ENCODE results near the gene PHLDA2.

PHLDA2 gene

GRCh38 chr11:2911088-2911784, 18.0 kb downstream of the PHLDA2 start:
- Histone ChIP-seq H3K27ac (ENCODE audit: low read length) (no peak overlapping the region), H3K79me2 (ENCODE audit: insufficient read depth, low read length) (no peaks in the 10 kb centered on the region), H3K36me3 (ENCODE audit: insufficient read depth, low read length) (no peaks in the 10 kb centered on the region), H3K9me3 (ENCODE audit: insufficient read depth, low read length, severe bottlenecking) (no peaks in the 10 kb centered on the region), H3K4me3 (ENCODE audit: low read depth in 1 of 2, low read length in 2 of 2) (no peak overlapping the region), H4K20me1 (ENCODE audit: insufficient read depth, low read length) (peaks cover 13% of the 10 kb centered on the region), H3K4me1 (ENCODE audit: insufficient read depth, low read length) (no peaks in the 10 kb centered on the region), H3K4me2 (ENCODE audit: insufficient read depth, low read length) (no peak overlapping the region), H3K9ac (ENCODE audit: low read depth, low read length) (no peak overlapping the region), H2AFZ (ENCODE audit: low read depth, low read length) (no peak overlapping the region), H3K27me3 (ENCODE audit: insufficient read depth, low read length, poor library complexity) (no peaks in the 10 kb centered on the region)
- TF ChIP-seq, protein P1, sequence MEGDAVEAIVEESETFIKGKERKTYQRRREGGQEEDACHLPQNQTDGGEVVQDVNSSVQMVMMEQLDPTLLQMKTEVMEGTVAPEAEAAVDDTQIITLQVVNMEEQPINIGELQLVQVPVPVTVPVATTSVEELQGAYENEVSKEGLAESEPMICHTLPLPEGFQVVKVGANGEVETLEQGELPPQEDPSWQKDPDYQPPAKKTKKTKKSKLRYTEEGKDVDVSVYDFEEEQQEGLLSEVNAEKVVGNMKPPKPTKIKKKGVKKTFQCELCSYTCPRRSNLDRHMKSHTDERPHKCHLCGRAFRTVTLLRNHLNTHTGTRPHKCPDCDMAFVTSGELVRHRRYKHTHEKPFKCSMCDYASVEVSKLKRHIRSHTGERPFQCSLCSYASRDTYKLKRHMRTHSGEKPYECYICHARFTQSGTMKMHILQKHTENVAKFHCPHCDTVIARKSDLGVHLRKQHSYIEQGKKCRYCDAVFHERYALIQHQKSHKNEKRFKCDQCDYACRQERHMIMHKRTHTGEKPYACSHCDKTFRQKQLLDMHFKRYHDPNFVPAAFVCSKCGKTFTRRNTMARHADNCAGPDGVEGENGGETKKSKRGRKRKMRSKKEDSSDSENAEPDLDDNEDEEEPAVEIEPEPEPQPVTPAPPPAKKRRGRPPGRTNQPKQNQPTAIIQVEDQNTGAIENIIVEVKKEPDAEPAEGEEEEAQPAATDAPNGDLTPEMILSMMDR (IDR thresholded peaks at IDR 0.05; ENCODE audit: borderline replicate concordance, extremely low read depth, low read length, poor library complexity, severe bottlenecking) = no peak
- no peak for ATAC-seq (ENCODE audit: insufficient read depth, low read depth)
- no peak for DNase-seq

- no peak for DNase-seq
- H3K27ac ChIP-seq (ENCODE audit: low read length) = no peak overlapping the region
- TF ChIP-seq, protein P1 (IDR thresholded peaks at IDR 0.05; ENCODE audit: borderline replicate concordance, extremely low read depth, low read length, poor library complexity, severe bottlenecking) = no peak
- TF ChIP-seq EZH2 (IDR thresholded peaks at IDR 0.05; ENCODE audit: borderline replicate concordance, low read depth, low read length, severe bottlenecking) = no peak
Measured at GRCh38 chr11:2910401-2910955, 18.7 kb downstream of the PHLDA2 start.

DNA sequence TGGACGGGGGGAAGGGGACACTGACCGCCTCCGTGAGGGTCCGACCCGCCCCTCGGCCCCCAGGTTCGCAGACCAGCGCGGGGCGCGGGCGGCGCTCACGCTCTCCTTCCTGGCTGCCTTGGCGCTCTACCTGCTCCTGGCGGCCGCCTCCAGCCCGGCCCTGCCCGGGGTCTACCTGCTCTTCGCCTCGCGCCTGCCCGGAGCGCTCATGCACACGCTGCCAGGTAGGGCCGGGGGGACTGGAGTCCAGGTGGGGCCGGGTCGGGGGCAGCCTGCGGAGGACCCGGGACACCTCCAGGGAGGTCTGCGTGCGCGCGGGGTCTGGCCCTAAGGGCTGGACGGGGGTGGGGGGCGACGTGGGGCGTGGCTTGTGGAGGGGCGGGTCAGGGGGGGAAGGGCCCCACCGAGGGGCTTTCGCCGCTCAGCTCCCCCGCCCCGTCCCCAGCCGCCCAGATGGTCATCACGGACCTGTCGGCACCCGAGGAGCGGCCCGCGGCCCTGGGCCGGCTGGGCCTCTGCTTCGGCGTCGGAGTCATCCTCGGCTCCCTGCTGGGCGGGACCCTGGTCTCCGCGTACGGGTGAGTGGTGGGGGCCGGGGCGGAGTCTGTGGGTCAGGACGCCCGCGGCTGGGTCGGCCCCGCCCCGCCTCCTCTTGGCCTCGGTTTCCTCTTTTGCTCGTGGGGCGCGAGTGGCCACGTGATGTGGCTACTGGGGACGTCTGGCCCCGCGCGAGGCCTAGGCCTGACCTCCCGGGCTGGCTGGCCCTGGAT, 19.9 kb downstream of the PHLDA2 start:
- H3K4me1 ChIP-seq (ENCODE audit: insufficient read depth, low read length) = no peaks in the 10 kb centered on the region; the same call in 1 of the 2 replicates
- H3K36me3 ChIP-seq (ENCODE audit: insufficient read depth, low read length) = no peaks in the 10 kb centered on the region
- ATAC-seq (ENCODE audit: insufficient read depth, low read depth) = no peak
- H3K4me3 ChIP-seq (ENCODE audit: low read depth in 1 of 2, low read length in 2 of 2) = no peak overlapping the region
- H3K27me3 ChIP-seq (ENCODE audit: insufficient read depth, low read length, poor library complexity) = no peaks in the 10 kb centered on the region
- peaks cover 10% of the 10 kb centered on the region for H4K20me1 ChIP-seq (ENCODE audit: insufficient read depth, low read length)
- no peak overlapping the region for H3K4me2 ChIP-seq (ENCODE audit: insufficient read depth, low read length)
- no peak for DNase-seq
- TF ChIP-seq, protein P1 (IDR thresholded peaks at IDR 0.05; ENCODE audit: borderline replicate concordance, extremely low read depth, low read length, poor library complexity, severe bottlenecking) = no peak
- TF ChIP-seq EZH2 (IDR thresholded peaks at IDR 0.05; ENCODE audit: borderline replicate concordance, low read depth, low read length, severe bottlenecking) = no peak
- no peak overlapping the region for H3K27ac ChIP-seq (ENCODE audit: low read length)
- H3K9ac ChIP-seq (ENCODE audit: low read depth, low read length) = no peak overlapping the region
- no peak overlapping the region for H2AFZ ChIP-seq (ENCODE audit: low read depth, low read length)
- no peaks in the 10 kb centered on the region for H3K79me2 ChIP-seq (ENCODE audit: insufficient read depth, low read length)
- H3K9me3 ChIP-seq (ENCODE audit: insufficient read depth, low read length, severe bottlenecking) = no peaks in the 10 kb centered on the region

More at GRCh38 chr11:2910401-2910955, 18.7 kb downstream of the PHLDA2 start:
- no peak overlapping the region for H3K4me2 ChIP-seq (ENCODE audit: insufficient read depth, low read length)
- H4K20me1 ChIP-seq (ENCODE audit: insufficient read depth, low read length) = peaks cover 10% of the 10 kb centered on the region
- no peaks in the 10 kb centered on the region for H3K4me1 ChIP-seq (ENCODE audit: insufficient read depth, low read length)
- no peaks in the 10 kb centered on the region for H3K27me3 ChIP-seq (ENCODE audit: insufficient read depth, low read length, poor library complexity)
- H3K9ac ChIP-seq (ENCODE audit: low read depth, low read length) = no peak overlapping the region
- H3K79me2 ChIP-seq (ENCODE audit: insufficient read depth, low read length) = no peaks in the 10 kb centered on the region
- H3K4me3 ChIP-seq (ENCODE audit: low read depth in 1 of 2, low read length in 2 of 2) = no peak overlapping the region
- H2AFZ ChIP-seq (ENCODE audit: low read depth, low read length) = no peak overlapping the region
- no peaks in the 10 kb centered on the region for H3K36me3 ChIP-seq (ENCODE audit: insufficient read depth, low read length)
- no peak; the same call in 2 of the 3 replicates for ATAC-seq (ENCODE audit: insufficient read depth, low read depth)
- H3K9me3 ChIP-seq (ENCODE audit: insufficient read depth, low read length, severe bottlenecking) = no peaks in the 10 kb centered on the region

All from DND-41 (cell line).